HG03135 (cell line): ENCODE measurements around the gene RPS6KC1.
"Not testable (repeated sequence)": the region's sequence is repeated elsewhere in the genome, so short reads cannot be mapped to it uniquely, and the experiment has no call there.

ENCODE experiments used
- ATAC-seq: cut with Tn5 transposase; IDR thresholded peaks from one replicate; pipeline ENCODE4 v1.9.1; 2021; ENCODE audit warnings: mild to moderate bottlenecking, moderate library complexity; ENCODE audit not compliant: unreplicated experiment

Gene RPS6KC1

DNA sequence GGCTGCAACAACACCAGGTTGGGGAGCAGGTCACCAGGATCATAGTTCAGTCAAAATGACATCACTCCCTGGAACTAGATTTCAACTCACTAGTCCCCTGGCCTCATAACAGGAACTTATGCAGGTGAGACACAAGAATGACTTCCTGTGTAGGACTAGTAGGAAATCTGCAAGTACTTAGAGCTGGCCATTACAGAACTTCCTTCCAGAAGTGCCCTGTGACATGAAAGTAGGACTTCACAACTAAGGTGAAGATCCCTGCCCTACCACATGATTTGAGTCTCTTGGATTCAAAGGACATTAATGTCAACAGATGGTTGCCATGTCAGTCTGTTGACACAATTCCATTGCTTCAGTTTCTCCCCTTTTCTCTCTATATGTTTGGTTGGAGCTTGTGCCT is 223.1 kb downstream of the RPS6KC1 start:
- no peak for ATAC-seq

DNA sequence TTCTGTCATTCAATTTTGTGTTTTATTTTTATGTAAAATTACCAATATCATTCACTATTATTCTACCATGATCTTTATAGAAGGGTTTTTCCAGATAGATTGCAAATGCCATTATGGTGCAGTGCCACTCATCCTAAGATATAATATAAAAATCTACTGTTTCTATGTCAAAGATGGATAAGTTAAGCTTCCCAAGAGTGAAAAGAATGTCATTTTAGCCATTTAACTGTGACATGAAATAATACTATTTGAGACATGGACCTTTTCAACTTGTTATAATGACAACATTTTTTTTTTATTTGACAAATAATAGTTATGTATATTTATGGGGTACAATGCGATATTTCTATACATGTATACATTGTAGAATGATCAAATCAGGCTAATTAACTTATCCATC is 224.3 kb downstream of the RPS6KC1 start:
- ATAC-seq: no peak

DNA sequence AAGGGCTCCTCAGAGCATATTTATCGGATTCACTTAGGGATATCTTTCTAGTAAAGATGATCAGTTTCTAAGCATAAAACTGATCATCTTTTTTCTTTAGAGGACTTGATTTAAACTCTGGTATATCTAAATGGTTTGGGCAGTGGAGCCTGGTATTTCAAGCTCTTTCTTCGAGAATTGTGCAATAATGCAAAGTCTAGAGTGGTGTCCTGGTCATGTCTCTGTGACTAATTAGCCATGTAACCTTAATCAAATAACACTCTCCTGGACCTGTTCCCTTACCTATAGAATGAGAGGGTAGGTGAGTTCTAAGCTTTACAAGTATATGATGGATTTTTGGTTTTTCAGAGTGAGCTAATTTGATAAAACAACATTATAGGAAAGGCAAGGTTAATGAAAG is 225.2 kb downstream of the RPS6KC1 start:
- no peak for ATAC-seq

DNA sequence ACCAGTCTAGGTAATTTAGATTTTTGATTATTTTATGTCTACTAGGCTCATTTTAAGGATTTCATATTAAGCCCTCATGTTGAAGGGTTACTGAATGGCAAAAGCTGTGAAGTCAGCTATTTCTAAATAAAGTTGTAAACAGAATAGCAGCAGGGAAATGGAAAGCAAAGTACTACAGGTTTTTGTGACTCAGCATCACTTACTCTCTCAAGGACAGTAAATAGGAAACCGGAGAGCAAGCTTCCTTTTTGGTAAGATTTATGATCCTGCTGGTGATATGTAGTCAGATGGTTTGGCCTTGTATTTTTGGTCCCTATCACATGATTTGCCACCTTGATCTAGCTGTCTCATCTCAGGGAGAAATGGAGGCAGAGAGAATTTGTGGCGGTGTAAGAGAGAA is 226.0 kb downstream of the RPS6KC1 start:
- ATAC-seq: no peak

DNA sequence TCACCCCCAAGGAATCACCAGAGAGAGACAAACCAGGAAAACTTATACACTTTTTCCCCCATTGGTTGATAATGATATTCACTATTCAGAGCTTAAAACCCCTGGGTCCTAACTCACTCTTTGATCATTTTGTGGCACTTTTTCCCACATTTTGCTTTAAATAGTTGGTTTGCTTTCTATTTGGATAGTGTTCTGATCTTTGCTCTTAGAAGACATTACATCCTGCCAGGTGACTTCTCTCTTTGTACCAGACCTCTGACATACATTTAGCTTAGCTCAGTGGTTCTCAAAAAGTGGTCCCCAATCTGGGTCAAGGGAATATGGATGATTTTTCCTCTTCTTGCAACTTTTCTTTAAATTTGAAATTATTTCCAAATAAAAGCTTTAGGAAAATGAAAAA is 228.4 kb downstream of the RPS6KC1 start:
- ATAC-seq: no peak

DNA sequence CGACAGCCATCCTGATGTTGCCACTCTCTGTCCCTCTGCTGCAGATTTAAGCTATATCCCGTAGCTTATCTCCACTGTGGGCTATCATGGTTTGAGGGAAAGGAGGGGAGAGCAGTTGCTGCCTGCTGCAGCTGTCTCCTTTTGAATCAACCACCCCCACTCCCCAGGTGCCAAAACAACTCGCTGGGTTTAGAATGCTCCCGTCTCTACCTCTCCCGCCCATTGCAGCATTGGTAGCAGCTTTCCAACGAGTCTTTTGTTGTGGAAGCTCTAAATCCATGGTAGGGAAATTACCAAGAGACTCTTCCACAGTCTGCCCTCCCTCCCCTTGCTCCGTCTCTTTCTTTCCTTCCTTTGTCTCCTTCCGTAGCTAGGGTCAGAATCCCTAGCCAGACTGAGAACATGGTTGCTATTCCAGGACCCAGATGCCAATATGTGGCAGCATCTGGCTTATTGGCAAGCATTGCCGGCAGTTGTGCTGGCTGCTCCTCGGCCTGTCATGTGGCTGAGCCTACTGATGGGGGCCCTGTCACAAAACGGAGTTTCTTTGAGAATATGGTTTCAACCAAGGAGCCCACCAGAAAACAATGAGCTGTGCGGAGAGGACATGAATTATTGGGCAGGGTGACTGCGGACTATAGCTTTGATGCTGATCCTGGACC is 230.7 kb downstream of the RPS6KC1 start:
- ATAC-seq: no peak

DNA sequence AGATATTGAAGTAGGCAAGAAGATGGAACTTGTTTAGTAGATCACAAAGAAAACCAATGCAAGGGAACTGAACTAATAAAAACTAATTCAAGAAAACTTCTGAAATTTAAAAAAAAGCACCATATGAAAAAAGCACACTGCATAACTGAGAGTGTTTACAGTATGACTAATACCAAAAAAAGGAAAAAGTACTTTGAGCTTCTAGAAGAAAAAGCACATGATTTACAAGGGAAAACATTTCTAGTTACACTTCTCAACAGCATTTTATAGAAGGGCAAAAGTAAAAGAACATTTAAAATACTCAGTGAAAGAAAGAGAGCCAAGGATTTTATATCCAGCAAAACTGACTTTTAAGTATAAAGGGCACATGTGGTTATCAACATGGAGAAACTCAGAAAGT is 233.6 kb downstream of the RPS6KC1 start:
- no peak for ATAC-seq

DNA sequence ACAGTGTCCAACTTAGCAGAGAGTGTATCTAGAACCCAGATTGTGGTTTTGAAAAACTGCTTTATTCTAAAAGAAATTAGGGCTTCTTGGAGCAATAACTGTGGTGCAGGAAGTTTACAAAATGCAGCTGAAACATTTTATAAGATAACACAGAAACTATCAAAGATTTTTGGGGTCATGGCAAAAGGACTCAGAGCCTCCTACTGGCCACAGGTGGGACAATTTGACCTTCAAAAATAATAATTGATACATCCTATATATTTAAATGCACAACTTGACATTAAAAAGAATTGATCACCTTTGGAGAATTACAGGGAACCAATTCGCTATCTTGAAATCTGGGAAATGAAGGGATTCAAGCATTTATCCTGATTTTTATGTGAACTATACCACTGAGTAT is 235.2 kb downstream of the RPS6KC1 start:
- ATAC-seq: no peak

DNA sequence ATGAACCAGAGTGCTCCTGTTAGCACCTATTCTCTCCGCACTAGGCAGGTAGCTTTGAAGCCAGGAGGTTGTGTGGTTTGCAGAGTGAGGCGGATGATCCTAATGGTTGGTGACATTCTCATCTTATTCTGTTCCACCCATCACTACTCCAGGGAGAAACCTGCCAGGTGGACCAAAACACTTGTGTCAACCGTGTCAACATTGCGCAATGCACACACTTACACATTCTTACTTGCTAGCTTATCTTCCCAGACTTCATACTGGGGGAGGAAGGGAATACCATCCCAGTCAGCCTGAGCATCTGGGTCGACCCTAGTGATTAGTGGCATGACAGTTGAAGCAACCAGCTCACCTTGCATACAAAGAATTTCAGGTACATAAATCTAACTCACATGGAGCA is 236.9 kb downstream of the RPS6KC1 start:
- no peak for ATAC-seq

DNA sequence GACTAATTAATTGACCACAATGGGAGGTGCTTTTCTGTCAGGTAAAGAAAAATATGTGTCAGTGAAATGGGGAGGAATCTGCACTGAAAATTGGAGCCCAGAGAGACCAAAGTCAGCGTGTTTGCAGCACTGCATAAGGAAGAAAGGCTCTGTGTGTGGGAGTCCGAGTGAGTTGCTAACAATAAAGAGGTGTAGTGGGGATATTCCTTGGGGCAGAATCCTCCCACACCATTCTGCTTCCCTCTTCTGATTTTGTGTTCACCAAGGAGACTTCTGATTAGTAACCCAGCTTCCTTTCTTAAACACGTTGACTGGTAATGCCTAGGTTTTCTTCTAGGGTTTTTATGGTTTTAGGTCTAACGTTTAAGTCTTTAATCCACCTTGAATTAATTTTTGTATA is 240.5 kb downstream of the RPS6KC1 start:
- no peak for ATAC-seq

DNA sequence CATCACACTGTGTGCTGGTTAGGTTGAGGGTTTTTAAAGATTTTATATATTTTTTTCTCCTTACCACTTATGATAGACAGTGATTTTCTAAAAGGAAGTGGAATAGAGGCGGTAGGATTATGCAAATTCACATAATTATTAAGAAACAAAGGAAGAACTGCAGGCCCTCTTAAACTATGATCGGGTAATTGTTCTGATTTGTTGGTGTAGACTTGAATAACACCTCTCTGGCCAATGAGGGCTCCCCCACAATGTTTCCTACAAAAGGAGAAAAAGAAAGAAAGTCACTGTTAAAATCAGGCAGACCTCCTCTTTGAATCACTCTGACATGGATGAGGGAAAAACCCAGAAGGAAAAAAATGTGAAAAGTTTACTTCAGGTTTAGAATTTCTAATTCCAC is 241.6 kb downstream of the RPS6KC1 start:
- ATAC-seq: no peak

DNA sequence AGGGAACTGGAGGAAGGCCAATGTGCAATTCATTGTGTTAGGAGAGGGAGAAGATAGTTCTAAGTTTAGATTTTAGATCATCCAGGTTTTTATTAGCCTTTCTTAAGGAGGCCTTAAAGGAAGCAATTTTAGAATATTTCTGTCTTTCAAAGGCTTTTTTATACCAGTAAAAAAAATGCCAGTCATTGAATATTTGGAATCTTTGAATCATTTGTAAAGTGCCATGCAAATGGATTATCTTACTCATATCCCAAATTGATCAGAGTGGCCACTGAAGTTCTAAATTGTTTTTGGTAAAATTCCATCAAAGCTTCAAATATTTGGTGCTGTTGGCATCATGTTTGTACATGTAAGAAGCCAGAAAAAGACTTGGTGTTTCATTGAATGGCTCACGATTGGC is 244.8 kb downstream of the RPS6KC1 start:
- no peak for ATAC-seq

DNA sequence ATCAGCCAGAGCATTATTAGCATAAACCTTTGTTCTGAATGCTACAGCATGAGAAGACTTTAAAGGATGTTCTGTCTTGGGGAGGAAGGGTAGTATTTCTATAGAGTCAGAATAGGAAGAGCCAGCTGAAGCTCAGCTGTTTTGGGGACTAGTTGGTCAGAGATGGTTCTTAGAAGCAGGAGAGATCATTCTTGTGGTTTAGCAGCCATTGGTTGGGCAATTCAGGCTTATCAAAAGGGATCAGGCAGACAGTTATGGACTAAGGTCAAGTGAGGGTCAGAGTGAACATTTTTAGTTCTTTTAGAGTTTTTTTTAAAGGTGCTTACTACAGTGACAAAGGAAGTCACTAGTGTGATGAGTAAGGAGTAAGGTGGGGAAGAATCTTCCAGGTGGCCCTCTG is 245.5 kb downstream of the RPS6KC1 start:
- no peak for ATAC-seq

DNA sequence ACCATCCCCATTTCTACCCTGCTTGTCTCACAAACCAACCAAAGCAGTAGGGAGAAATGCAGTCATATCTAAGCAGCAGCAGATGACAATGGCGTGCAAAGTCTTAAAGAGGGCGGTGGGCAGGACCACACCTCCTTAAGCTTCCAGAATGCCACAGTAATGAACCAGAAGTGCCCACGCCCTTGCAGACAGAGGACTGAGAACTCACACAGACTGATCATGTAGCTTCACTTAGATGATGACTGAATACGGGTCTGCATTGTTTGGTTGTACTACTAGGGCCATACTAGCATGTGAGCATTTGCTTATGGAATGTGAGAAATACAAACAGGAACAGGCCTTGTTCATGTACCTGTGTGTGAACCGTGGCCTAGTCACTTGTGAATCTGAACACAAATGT is 246.0 kb downstream of the RPS6KC1 start:
- ATAC-seq: no peak

DNA sequence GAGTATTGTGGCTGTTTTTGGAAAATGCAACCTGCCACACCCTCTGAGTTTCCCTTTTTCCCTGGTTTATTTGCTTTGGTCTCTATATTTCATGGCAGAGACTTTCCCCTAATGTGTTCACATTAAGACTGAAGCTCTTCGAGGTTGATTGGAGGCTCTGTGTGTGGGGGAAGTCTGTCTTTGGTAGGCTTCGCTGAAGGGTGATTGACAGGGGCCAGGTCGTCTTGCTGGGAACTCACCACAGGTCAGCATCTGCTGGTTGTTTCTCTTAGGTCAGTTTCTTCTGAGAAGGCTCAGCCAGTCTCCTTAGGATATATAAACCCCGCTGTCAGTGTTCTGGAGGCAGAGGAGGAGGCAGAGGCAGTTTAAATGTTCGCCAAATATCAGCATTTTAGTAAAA is 249.4 kb downstream of the RPS6KC1 start:
- ATAC-seq: no peak

DNA sequence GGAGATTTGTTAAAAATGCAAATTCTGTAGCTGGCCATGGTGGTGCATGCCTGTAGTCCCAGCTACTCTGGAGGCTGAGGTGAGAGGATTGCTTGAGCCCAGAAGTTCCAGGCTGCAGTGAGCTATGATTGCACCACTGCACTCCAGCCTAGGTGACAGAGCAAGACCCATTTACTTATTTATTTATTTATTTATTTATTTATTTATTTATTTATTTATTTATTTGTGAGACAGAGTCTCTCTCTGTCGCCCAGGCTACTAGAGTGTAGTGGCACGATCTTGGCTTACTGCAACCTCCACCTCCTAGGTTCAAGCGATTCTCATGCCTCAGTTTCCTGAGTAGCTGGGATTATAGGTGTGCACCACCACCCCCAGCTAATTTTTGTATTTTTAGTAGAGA is 250.5 kb downstream of the RPS6KC1 start:
- ATAC-seq: not testable (repeated sequence)

DNA sequence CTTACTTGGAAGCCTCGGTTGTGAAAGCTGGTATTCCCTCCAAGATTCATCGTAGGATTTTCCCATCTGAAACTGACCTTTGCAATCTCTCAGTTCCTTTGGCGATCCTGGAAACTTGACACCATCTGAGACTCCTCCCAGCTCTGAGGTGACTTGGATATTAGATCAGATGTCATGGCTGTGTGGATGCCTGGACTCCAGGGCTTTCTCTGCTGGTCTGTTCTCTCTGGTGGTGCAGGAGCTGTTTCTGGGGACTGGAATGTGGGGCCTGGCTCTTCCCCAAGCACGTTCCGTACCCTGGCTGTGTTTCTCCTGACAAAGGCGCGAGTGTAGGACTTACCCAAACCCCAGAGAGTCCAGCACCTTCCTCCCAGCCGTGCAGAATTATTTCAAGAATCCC is 252.2 kb downstream of the RPS6KC1 start:
- no peak for ATAC-seq

DNA sequence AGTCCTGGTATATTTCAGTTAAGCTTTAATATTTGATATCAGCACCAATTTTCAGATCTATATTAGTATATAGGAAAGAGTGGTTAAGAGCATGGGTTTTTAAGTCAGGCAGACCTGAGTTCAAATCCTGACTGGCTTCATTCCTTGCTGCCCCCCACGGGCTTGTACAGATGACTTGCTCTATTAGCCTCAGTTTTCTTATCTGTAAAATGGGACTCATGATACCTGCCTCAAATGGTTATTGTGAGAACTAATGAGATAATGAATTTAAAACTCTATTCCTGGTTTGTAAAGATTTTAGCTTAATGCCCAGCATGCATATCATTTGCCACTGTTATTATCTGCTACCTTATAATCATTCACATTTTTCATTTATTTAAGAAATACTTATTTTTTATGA is 264.5 kb downstream of the RPS6KC1 start:
- ATAC-seq: no peak

DNA sequence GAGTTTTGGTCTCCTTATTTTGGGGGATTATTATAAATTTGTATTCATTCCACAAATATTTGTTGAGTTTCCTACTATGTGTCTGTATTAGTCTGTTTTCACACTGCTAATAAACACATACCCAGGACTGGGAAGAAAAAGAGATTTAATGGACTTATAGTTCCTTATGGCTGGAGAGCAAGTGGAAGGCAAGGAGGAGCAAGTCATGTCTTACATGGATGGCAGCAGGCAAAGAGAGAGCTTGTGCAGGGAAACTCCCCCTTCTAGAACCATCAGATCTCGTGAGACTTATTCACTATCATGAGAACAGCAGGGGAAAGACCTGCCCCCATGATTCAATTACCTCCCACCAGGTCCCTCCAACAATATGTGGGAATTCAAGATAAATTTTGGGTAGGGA is 267.4 kb downstream of the RPS6KC1 start:
- not testable (repeated sequence) for ATAC-seq

DNA sequence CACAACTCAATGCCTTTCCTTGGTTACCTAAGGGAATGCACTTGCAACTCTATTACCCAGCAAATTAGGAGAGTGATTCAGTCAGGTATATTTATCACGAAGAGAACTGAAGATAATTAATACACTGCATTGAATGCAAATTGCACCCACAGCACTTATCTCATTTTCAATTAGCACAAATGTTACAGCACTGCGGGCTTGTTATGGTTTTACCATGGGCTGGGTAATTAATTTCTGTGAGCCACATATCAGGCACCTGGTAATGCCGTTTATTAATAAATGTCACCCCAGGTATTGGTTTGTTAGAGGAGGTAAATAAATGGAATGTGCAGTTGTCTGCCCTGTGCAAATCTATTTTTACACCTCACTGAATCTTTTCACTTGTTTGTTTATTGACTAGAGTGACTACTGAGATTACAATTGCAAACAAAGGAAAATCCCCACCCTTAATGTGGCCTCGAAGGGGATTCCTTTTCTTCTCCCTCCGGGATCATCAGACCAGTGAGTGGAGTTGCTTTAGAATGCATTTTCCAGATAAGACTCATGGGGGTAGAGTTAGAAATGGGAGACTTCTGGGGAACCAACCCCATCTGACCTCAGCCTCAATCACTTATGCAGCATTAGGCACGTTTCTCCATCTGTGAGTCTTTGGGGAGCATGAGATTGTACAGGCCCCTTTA is 269.3 kb downstream of the RPS6KC1 start:
- no peak for ATAC-seq
